Measurements from ENCODE around the gene CEP290.
"Not testable (repeated sequence)": the region's sequence is repeated elsewhere in the genome, so short reads cannot be mapped to it uniquely, and the experiment has no call there.

The CEP290 gene

GRCh38 chr12:88056571-88056970, 85.3 kb downstream of the CEP290 start:
- no peak for DNase-seq (ENCODE audit: low read depth in 2 of 2)

GRCh38 chr12:88052686-88053085, 89.2 kb downstream of the CEP290 start:
- DNase-seq (ENCODE audit: low read depth in 2 of 2), result no peak

- DNase-seq (ENCODE audit: low read depth in 2 of 2), result no peak
These were observed 97.9 kb downstream of the CEP290 start for GRCh38 chr12:88044035-88044434.

- no peak for DNase-seq (ENCODE audit: low read depth in 2 of 2)
These were observed 104.1 kb downstream of the CEP290 start for GRCh38 chr12:88037770-88038169.

- peak; percentile 48 to 49 for DNase-seq (ENCODE audit: low read depth in 2 of 2)
These were observed 105.4 kb downstream of the CEP290 start for GRCh38 chr12:88036353-88036965.

- DNase-seq (ENCODE audit: low read depth in 2 of 2), result no peak
These were observed 106.0 kb downstream of the CEP290 start for GRCh38 chr12:88035907-88036289.

GRCh38 chr12:88035271-88035906, 106.5 kb downstream of the CEP290 start:
- DNase-seq (ENCODE audit: low read depth in 2 of 2), result peak; percentile 53 to 58

GRCh38 chr12:88031161-88031560, 110.7 kb downstream of the CEP290 start:
- not testable (repeated sequence) for DNase-seq (ENCODE audit: low read depth in 2 of 2)

- no peak for DNase-seq (ENCODE audit: low read depth in 2 of 2)
These were observed 112.7 kb downstream of the CEP290 start, which contains the start of gene C12orf50 for GRCh38 chr12:88029093-88029665. C12orf50 (minus strand) TSS chr12:88029401; CDS start chr12:88026962, 2,439 bp downstream.

- DNase-seq (ENCODE audit: low read depth in 2 of 2), result no peak
These were observed 115.7 kb downstream of the CEP290 start for GRCh38 chr12:88026196-88026595.

GRCh38 chr12:88017964-88018363, 123.9 kb downstream of the CEP290 start:
- no peak for DNase-seq (ENCODE audit: low read depth in 2 of 2)

GRCh38 chr12:88015825-88016224, 126.1 kb downstream of the CEP290 start:
- no peak for DNase-seq (ENCODE audit: low read depth in 2 of 2)

GRCh38 chr12:88011755-88012154, 130.1 kb downstream of the CEP290 start:
- DNase-seq (ENCODE audit: low read depth in 2 of 2), result no peak

GRCh38 chr12:88006351-88006750, 135.5 kb downstream of the CEP290 start:
- DNase-seq (ENCODE audit: low read depth in 2 of 2), result no peak

- no peak for DNase-seq (ENCODE audit: low read depth in 2 of 2)
These were observed 140.6 kb downstream of the CEP290 start for GRCh38 chr12:88001327-88001726.
